Progenitor cell of endocrine pancreas (in vitro differentiated cells): ENCODE results near the gene TTC19. TPM values are rescaled to one million over a fixed set of nuclear protein-coding genes. Genes with fewer than 3 reads are reported as not detected.

Source experiments
- DNase-seq: peaks from one replicate; pipeline ENCODE4 v3.0.0; 2021; ENCODE audit warnings: low spot score; ENCODE audit not compliant: unreplicated experiment
- H3K27ac Mint-ChIP-seq: 2 replicates; pipeline ENCODE4 v1.8.0; 2021; ENCODE audit warnings: mild to moderate bottlenecking, moderate library complexity, mixed read lengths
- H3K27me3 Mint-ChIP-seq: 2 replicates; pipeline ENCODE4 v1.8.0; 2021; ENCODE audit warnings: mixed read lengths
- H3K36me3 Mint-ChIP-seq: 2 replicates; pipeline ENCODE4 v1.8.0; 2022; ENCODE audit warnings: mixed read lengths; ENCODE audit not compliant: insufficient read depth
- H3K4me1 Mint-ChIP-seq: 2 replicates; pipeline ENCODE4 v1.8.0; 2021; ENCODE audit warnings: low read depth, mixed read lengths
- H3K4me3 Mint-ChIP-seq: 2 replicates; pipeline ENCODE4 v1.8.0; 2021; ENCODE audit warnings: low read depth, mild to moderate bottlenecking, moderate library complexity, mixed read lengths
- H3K9me3 Mint-ChIP-seq: 2 replicates; pipeline ENCODE4 v1.8.0; 2021; ENCODE audit warnings: low read depth, mixed read lengths
- CTCF ChIP-seq: fragments of 200-600 bp; sonication (generic); IDR thresholded peaks from one replicate; pipeline ENCODE4 v1.5.0; 2021; ENCODE audit warnings: antibody characterized with exemption, mild to moderate bottlenecking; ENCODE audit not compliant: unreplicated experiment
- long read RNA-seq: library from polyadenylated mRNA; unstranded; transcript quantifications from one replicate; pipeline ENCODE4 v2.0.0, GENCODE V29; 2020
- total RNA-seq: library from RNA; stranded (reverse); gene quantifications from 2 replicates; pipeline ENCODE4 v1.2.1, GENCODE V29; 2021

Gene TTC19
- 42.2 and 42.5 TPM in 2 replicates for total RNA-seq
- long read RNA-seq, partial matches to known transcripts, result 6 of 25 reads
- long read RNA-seq, other reads (novel, unspliced or antisense), result 16 of 25 reads

- peak within 1 kb of the TSS; percentile 97 for H3K27ac Mint-ChIP-seq
- peaks cover 13% of the 10 kb centered on the region for H3K4me1 Mint-ChIP-seq
- peaks cover 28% of the 10 kb centered on the region for H3K36me3 Mint-ChIP-seq
- H3K27me3 Mint-ChIP-seq, result no peaks in the 10 kb centered on the region
- H3K9me3 Mint-ChIP-seq, result peaks cover 7% of the 10 kb centered on the region
- TF ChIP-seq CTCF, result no peak
- peak within 1 kb of the TSS; percentile 85 for H3K4me3 Mint-ChIP-seq
- DNase-seq, result peak; percentile 95
These were observed at the start of gene TTC19, which contains the start of gene ZSWIM7 for GRCh38 chr17:15999141-15999973. TSS of gene TTC19 (plus strand) at chr17:15999824. CDS start at chr17:15999849, 25 bp downstream. TSS of gene ZSWIM7 (minus strand) at chr17:15999704. CDS start at chr17:15999594, 110 bp downstream.

- Mint-ChIP-seq H3K36me3 (no peaks in the 10 kb centered on the region), H3K27me3 (peaks cover 33% of the 10 kb centered on the region), H3K9me3 (no peaks in the 10 kb centered on the region), H3K27ac (no peak overlapping the region), H3K4me1 (peaks cover 8% of the 10 kb centered on the region), H3K4me3 (no peak overlapping the region)
- DNase-seq, result no peak
- TF ChIP-seq CTCF, result no peak
These were observed 48.1 kb upstream of the TTC19 start for GRCh38 chr17:15951368-15952047.

GRCh38 chr17:15952048-15952532 lies 47.5 kb upstream of the TTC19 start:
- H3K27me3 Mint-ChIP-seq, result peaks cover 28% of the 10 kb centered on the region
- no peaks in the 10 kb centered on the region for H3K36me3 Mint-ChIP-seq
- no peak overlapping the region for H3K27ac Mint-ChIP-seq
- no peak for TF ChIP-seq CTCF
- H3K9me3 Mint-ChIP-seq, result no peaks in the 10 kb centered on the region
- no peak for DNase-seq
- H3K4me3 Mint-ChIP-seq, result no peak overlapping the region
- H3K4me1 Mint-ChIP-seq, result peaks cover 8% of the 10 kb centered on the region

GRCh38 chr17:15952916-15953790 lies 46.5 kb upstream of the TTC19 start:
- no peak overlapping the region for H3K27ac Mint-ChIP-seq
- peaks cover 18% of the 10 kb centered on the region for H3K27me3 Mint-ChIP-seq
- H3K9me3 Mint-ChIP-seq, result no peaks in the 10 kb centered on the region
- H3K36me3 Mint-ChIP-seq, result no peaks in the 10 kb centered on the region
- no peak for DNase-seq
- TF ChIP-seq CTCF, result no peak
- H3K4me1 Mint-ChIP-seq, result peaks cover 8% of the 10 kb centered on the region
- no peak overlapping the region for H3K4me3 Mint-ChIP-seq
